ENCODE results near the gene EPHA7.

- TF ChIP-seq EZH2 (IDR thresholded peaks at IDR 0.05) (no peak), POLR2AphosphoS5 (IDR thresholded peaks at IDR 0.05; ENCODE audit: borderline replicate concordance, low read depth, low read length) (no peak)
Measured at GRCh38 chr6:93417421-93418013, 1.8 kb downstream of the EPHA7 start.
